Mesenchymal stem cell (in vitro differentiated cells and primary cell): ENCODE measurements around the gene ZNF473.

Experiments
- DNase-seq: peaks from one replicate; pipeline ENCODE4 v3.0.0-alpha.2; 2013
- H2AFZ ChIP-seq: one replicate; pipeline ENCODE4 v1.6.1; 2013; ENCODE audit warnings: low read depth, mild to moderate bottlenecking, control low read depth, inconsistent platforms, low read length, moderate library complexity
- H2AK5ac ChIP-seq: 2 replicates; pipeline ENCODE4 v1.6.1; 2013; ENCODE audit warnings: low read length, moderate library complexity, mild to moderate bottlenecking, inconsistent platforms; ENCODE audit not compliant: severe bottlenecking
- H2BK120ac ChIP-seq: one replicate; pipeline ENCODE4 v1.6.1; 2013; ENCODE audit warnings: low read depth, mild to moderate bottlenecking, inconsistent platforms, low read length, moderate library complexity
- H2BK12ac ChIP-seq, 2 experiments: one replicate each; pipeline ENCODE4 v1.6.1; 2013; ENCODE audit warnings: inconsistent platforms in 2 of 2, low read length in 2 of 2, mild to moderate bottlenecking in 2 of 2, moderate library complexity in 2 of 2, control low read depth in 1 of 2
- H2BK15ac ChIP-seq: one replicate; pipeline ENCODE4 v1.6.1; 2013; ENCODE audit warnings: mild to moderate bottlenecking, low read depth, inconsistent platforms; ENCODE audit not compliant: poor library complexity, severe bottlenecking
- H2BK5ac ChIP-seq: 2 replicates; pipeline ENCODE4 v1.6.1; 2013; ENCODE audit warnings: low read depth, mild to moderate bottlenecking, low read length, control low read depth, inconsistent platforms; ENCODE audit not compliant: poor library complexity, severe bottlenecking
- H3K14ac ChIP-seq, 2 experiments: one replicate each; pipeline ENCODE4 v1.6.1; 2013; ENCODE audit warnings: inconsistent platforms in 2 of 2, low read length in 2 of 2, control low read depth in 1 of 2, mild to moderate bottlenecking in 1 of 2, moderate library complexity in 1 of 2
- H3K18ac ChIP-seq, 2 experiments: one replicate each; pipeline ENCODE4 v1.6.1; 2013; ENCODE audit warnings: inconsistent platforms in 2 of 2, low read length in 2 of 2, control low read depth in 1 of 2, low read depth in 1 of 2, mild to moderate bottlenecking in 1 of 2
- H3K23ac ChIP-seq, 2 experiments: one replicate each; pipeline ENCODE4 v1.6.1; 2013; ENCODE audit warnings: inconsistent platforms in 2 of 2, low read length in 2 of 2, mild to moderate bottlenecking in 2 of 2, moderate library complexity in 2 of 2, control low read depth in 1 of 2
- H3K27ac ChIP-seq: 2 replicates; pipeline ENCODE4 v1.5.1; 2013; ENCODE audit warnings: mild to moderate bottlenecking, moderate library complexity, low read length, control low read depth, inconsistent platforms; ENCODE audit not compliant: poor library complexity, severe bottlenecking
- H3K27me3 ChIP-seq, 2 experiments: 2 replicates each; pipeline versions ENCODE4 v1.6.1 to v1.7.0; 2013; ENCODE audit warnings: low read length in 2 of 2, mild to moderate bottlenecking in 2 of 2, moderate library complexity in 2 of 2, control low read depth in 1 of 2, inconsistent platforms in 1 of 2; ENCODE audit not compliant: control insufficient read depth in 1 of 2, insufficient read depth in 1 of 2
- H3K36me3 ChIP-seq, 2 experiments: 2 replicates each; pipeline versions ENCODE4 v1.6.1 to v1.7.0; 2013; ENCODE audit warnings: low read length in 2 of 2, control low read depth in 1 of 2, inconsistent platforms in 1 of 2, low read depth in 1 of 2, mild to moderate bottlenecking in 1 of 2; ENCODE audit not compliant: insufficient read depth in 2 of 2, control insufficient read depth in 1 of 2
- H3K4ac ChIP-seq, 2 experiments: one replicate each; pipeline ENCODE4 v1.6.1; 2013; ENCODE audit warnings: inconsistent platforms in 2 of 2, low read length in 2 of 2, mild to moderate bottlenecking in 2 of 2, moderate library complexity in 2 of 2, control low read depth in 1 of 2, low read depth in 1 of 2
- H3K4me1 ChIP-seq: 2 replicates; pipeline ENCODE4 v1.6.1; 2013; ENCODE audit warnings: low read depth, low read length, control low read depth; ENCODE audit not compliant: control insufficient read depth, insufficient read depth
- H3K4me2 ChIP-seq: 2 replicates; pipeline ENCODE4 v1.6.1; 2013; ENCODE audit warnings: low read length, mild to moderate bottlenecking, inconsistent platforms; ENCODE audit not compliant: poor library complexity, severe bottlenecking
- H3K4me3 ChIP-seq, 2 experiments: 2 replicates each; pipeline versions ENCODE4 v1.5.1 to v1.7.0; 2013; ENCODE audit warnings: low read length in 2 of 2, mild to moderate bottlenecking in 2 of 2, control low read depth in 1 of 2, low read depth in 1 of 2; ENCODE audit not compliant: insufficient read depth in 1 of 2
- H3K79me1 ChIP-seq: replicated peaks from 2 replicates; pipeline ENCODE4 v1.6.1; 2013; ENCODE audit warnings: mild to moderate bottlenecking, control low read depth, low read length, inconsistent platforms; ENCODE audit not compliant: poor library complexity, severe bottlenecking
- H3K9ac ChIP-seq: 2 replicates; pipeline ENCODE4 v1.7.0; 2013; ENCODE audit warnings: mild to moderate bottlenecking, low read length, moderate library complexity
- H3K9me3 ChIP-seq: 2 replicates; pipeline ENCODE4 v1.7.0; 2013; ENCODE audit warnings: mild to moderate bottlenecking, low read length; ENCODE audit not compliant: control insufficient read depth
- H4K8ac ChIP-seq: one replicate; pipeline ENCODE4 v1.6.1; 2013; ENCODE audit warnings: inconsistent platforms, mild to moderate bottlenecking, low read length, moderate library complexity
- H4K91ac ChIP-seq: one replicate; pipeline ENCODE4 v1.6.1; 2013; ENCODE audit warnings: mild to moderate bottlenecking, low read length, inconsistent platforms
- WGBS: methylation state at CpG from one replicate; pipeline ENCODE4 v1.1.7; 2013; ENCODE audit warnings: mixed read lengths; 5-methylcytosine and 5-hydroxymethylcytosine counted together

Gene ZNF473

DNA sequence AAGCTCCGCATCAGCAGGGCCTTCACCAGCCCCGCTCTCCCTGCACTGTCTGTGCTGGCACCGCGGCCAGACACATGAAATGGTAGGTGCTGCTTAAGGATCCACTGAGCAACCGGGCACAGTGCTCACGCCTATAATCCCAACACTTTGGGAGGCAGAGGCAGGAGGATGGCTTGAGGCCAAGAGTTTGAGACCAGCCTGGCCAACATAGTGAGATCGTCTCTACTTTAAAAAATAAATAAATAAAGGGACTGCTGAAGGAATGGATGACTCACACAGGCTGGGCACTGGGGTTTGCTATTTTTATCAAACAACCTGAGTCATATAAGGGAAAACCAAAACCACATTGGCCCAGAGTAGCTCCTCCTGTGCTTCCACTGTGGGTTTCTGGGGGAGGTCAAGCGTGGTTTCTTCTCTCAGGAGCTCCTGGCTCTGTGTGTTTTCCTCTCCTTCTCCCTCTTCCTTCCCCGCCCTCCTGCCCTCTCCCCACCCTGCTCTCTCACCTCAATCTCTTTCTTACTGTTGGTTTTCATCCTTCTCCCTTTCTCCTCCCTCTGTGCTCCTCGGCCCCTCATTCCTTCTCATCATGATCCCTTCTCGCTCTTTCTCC, 21.9 kb upstream of the ZNF473 start:
- H4K8ac ChIP-seq, result no peak overlapping the region
- peak overlapping the region; percentile 54 for H3K27ac ChIP-seq
- H3K9me3 ChIP-seq, result no peaks in the 10 kb centered on the region
- H2BK15ac ChIP-seq, result no peak overlapping the region
- no peaks in the 10 kb centered on the region for H3K27me3 ChIP-seq
- peaks cover 49% of the 10 kb centered on the region for H3K79me1 ChIP-seq
- peaks cover 80 to 85% of the 10 kb centered on the region in 2 experiments for H3K36me3 ChIP-seq
- H3K23ac ChIP-seq, result peak overlapping the region in 1 of 2 experiments; percentile 9
- peak overlapping the region in 1 of 2 experiments; percentile 60 for H3K4me3 ChIP-seq
- H3K4me2 ChIP-seq, result no peak overlapping the region
- peak; percentile 95 for DNase-seq
- WGBS, result 63% methylated on average over 10 of the region's 11 CpGs
- H3K4me1 ChIP-seq, result peaks cover 13% of the 10 kb centered on the region
- no peak overlapping the region for H2AK5ac ChIP-seq
- H2BK12ac ChIP-seq, result peak overlapping the region; percentile 69 to 81
- no peak overlapping the region for H4K91ac ChIP-seq
- H3K14ac ChIP-seq, result no peak overlapping the region
- H3K4ac ChIP-seq, result no peak overlapping the region
- no peak overlapping the region for H2BK5ac ChIP-seq
- no peak overlapping the region for H2BK120ac ChIP-seq
- H2AFZ ChIP-seq, result no peak overlapping the region
- peak overlapping the region; percentile 3 to 48 for H3K18ac ChIP-seq
- peak overlapping the region; percentile 81 for H3K9ac ChIP-seq

DNA sequence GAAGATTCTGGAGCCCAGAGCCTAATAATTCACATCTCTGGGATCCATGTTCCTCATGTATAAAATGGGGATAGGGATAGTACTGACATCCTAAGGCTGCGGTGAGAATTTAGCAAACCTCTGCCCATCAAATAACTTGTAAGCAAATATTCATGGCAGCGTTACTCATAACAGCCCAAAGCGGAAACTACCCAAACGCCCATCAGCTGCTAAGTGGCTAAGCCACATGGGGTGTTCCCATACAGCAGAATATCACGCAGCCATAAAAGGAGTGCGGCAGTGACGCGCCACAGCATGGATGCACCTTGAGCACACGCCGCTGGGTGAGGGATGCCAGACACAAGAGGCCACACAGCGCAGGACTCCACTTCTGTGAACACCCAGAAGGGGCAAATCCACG, 20.4 kb upstream of the ZNF473 start:
- Histone ChIP-seq H3K4me1 (peaks cover 13% of the 10 kb centered on the region), H3K79me1 (peaks cover 47% of the 10 kb centered on the region), H3K4me2 (no peak overlapping the region), H2AK5ac (no peak overlapping the region), H3K36me3 (peaks cover 72 to 81% of the 10 kb centered on the region in 2 experiments), H3K27ac (no peak overlapping the region), H4K91ac (no peak overlapping the region), H4K8ac (no peak overlapping the region), H3K9ac (no peak overlapping the region), H3K18ac (no peak overlapping the region), H3K27me3 (no peaks in the 10 kb centered on the region), H2BK120ac (no peak overlapping the region), H2AFZ (no peak overlapping the region), H2BK5ac (no peak overlapping the region), H3K4me3 (no peak overlapping the region), H2BK12ac (no peak overlapping the region), H3K14ac (no peak overlapping the region), H2BK15ac (no peak overlapping the region), H3K23ac (no peak overlapping the region), H3K4ac (no peak overlapping the region), H3K9me3 (no peaks in the 10 kb centered on the region)
- WGBS, result 98% methylated on average over 12 of the region's 12 CpGs
- no peak for DNase-seq

DNA sequence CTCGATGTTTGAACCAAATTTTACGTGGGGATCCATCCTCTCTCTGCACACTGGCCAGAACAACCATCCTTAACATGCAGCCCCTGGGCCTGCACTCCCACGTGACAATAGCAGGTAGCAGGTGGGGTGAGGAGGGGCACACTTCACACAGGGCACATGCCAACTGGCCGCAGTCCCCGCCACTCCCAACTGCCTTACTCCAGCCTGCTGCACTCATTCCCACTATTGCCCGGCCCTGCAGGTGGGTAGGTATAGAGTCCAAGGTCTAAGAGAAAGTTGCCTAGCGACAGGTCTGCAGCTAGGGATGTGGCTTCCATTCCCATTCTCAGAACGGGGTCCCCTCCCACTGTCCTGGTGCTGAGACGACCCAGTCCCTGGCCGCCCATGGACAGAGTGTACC, 18.6 kb upstream of the ZNF473 start:
- Histone ChIP-seq H3K27me3 (no peaks in the 10 kb centered on the region), H4K8ac (no peak overlapping the region), H2BK15ac (no peak overlapping the region), H3K4me1 (peaks cover 13% of the 10 kb centered on the region), H3K27ac (no peak overlapping the region), H3K9me3 (no peaks in the 10 kb centered on the region), H3K36me3 (peaks cover 67 to 78% of the 10 kb centered on the region in 2 experiments), H4K91ac (no peak overlapping the region), H3K18ac (no peak overlapping the region), H3K4ac (no peak overlapping the region), H3K9ac (no peak overlapping the region), H2BK120ac (no peak overlapping the region), H3K14ac (no peak overlapping the region), H3K4me3 (no peak overlapping the region), H2BK12ac (no peak overlapping the region), H2AFZ (no peak overlapping the region), H3K4me2 (no peak overlapping the region), H3K23ac (no peak overlapping the region), H2BK5ac (no peak overlapping the region), H3K79me1 (peaks cover 40% of the 10 kb centered on the region), H2AK5ac (no peak overlapping the region)
- WGBS, result 98% methylated on average over 8 of the region's 10 CpGs
- no peak for DNase-seq

DNA sequence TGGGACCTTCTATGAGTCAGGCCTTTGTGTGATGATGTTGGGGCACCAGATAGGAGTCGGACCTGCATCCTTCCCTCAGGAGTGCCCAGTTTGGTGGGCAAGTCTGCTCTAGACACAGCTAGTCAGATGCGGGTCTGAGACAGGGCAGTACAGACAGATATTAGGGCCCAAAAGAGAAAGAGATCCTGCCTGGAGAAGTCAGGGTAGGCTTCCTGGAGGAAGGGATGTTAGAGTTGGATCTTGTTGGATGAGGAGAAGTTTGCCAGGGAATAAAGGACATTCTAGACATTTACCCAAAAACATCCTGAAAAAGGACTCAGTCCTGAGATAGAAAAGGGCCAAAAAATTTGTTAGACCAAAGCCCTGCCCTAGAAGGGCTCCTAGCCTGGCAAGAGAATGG, 17.9 kb upstream of the ZNF473 start:
- Histone ChIP-seq H3K36me3 (peaks cover 62 to 77% of the 10 kb centered on the region in 2 experiments), H3K9me3 (no peaks in the 10 kb centered on the region), H2BK120ac (no peak overlapping the region), H3K4me3 (no peak overlapping the region), H4K91ac (no peak overlapping the region), H3K4me1 (peaks cover 13% of the 10 kb centered on the region), H3K79me1 (peaks cover 35% of the 10 kb centered on the region), H3K18ac (no peak overlapping the region), H2BK15ac (no peak overlapping the region), H4K8ac (no peak overlapping the region), H3K4me2 (no peak overlapping the region), H2AFZ (no peak overlapping the region), H3K27me3 (no peaks in the 10 kb centered on the region), H3K4ac (no peak overlapping the region), H3K9ac (no peak overlapping the region), H3K23ac (no peak overlapping the region), H2BK12ac (no peak overlapping the region), H2BK5ac (no peak overlapping the region), H3K14ac (no peak overlapping the region), H3K27ac (no peak overlapping the region), H2AK5ac (no peak overlapping the region)
- no peak for DNase-seq
- 100% methylated on average over 2 of the region's 2 CpGs for WGBS
